Naive thymus-derived CD4-positive, alpha-beta T cell (primary cell): ENCODE measurements around the gene ELMO3. TPM values are rescaled to one million over a fixed set of nuclear protein-coding genes. Genes with fewer than 3 reads are reported as not detected.
A peak's percentile ranks its signal among the peaks of the same experiment; 100 is the strongest.

Source experiments
- ATAC-seq: fragments of 150-1000 bp; cut with Tn5 transposase; 2 replicates; pipeline ENCODE4 v1.10.0; 2021; ENCODE audit warnings: mild to moderate bottlenecking, moderate library complexity
- CTCF ChIA-PET: fragments of 350-600 bp; sonication (Branson Sonifier 250); formaldehyde crosslinking; loops from one replicate; lab custom pipeline; 2021; ENCODE audit warnings: antibody characterized with exemption; lab: Charles Lee
- POLR2A ChIA-PET: fragments of 350-600 bp; sonication (Branson Sonifier 250); formaldehyde crosslinking; loops from one replicate; lab custom pipeline; 2021; ENCODE audit warnings: antibody characterized with exemption, inconsistent platforms; lab: Charles Lee
- DNase-seq, 9 donors: peaks; one replicate each; pipeline versions ENCODE4 v3.0.0 to v3.0.0-alpha.2; 2020 to 2022; ENCODE audit warnings: mixed read lengths in 1 of 9
- H3K27ac ChIP-seq: one replicate; pipeline ENCODE4 v1.7.0; 2013; ENCODE audit warnings: mild to moderate bottlenecking, low read depth, low read length, moderate library complexity
- H3K27me3 ChIP-seq, 2 donors: one replicate each; pipeline ENCODE4 v1.7.0; 2013; ENCODE audit warnings: low read length in 2 of 2, mild to moderate bottlenecking in 2 of 2, moderate library complexity in 2 of 2; ENCODE audit not compliant: control insufficient read depth in 2 of 2, insufficient read depth in 2 of 2
- H3K36me3 ChIP-seq, 3 experiments: 1 replicate in 2 of 3; 2 replicates in 1 of 3; pipeline ENCODE4 v1.7.0; 2013; ENCODE audit warnings: low read length in 3 of 3, mild to moderate bottlenecking in 3 of 3, moderate library complexity in 1 of 3; ENCODE audit not compliant: insufficient read depth in 3 of 3, control insufficient read depth in 2 of 3
- H3K4me1 ChIP-seq, 2 donors: one replicate each; pipeline ENCODE4 v1.7.0; 2013; ENCODE audit warnings: low read length in 2 of 2, mild to moderate bottlenecking in 2 of 2, moderate library complexity in 1 of 2; ENCODE audit not compliant: control insufficient read depth in 2 of 2, insufficient read depth in 2 of 2
- H3K4me3 ChIP-seq: 2 replicates; pipeline ENCODE4 v1.7.0; 2013; ENCODE audit warnings: mild to moderate bottlenecking, low read length
- H3K9me3 ChIP-seq, 3 experiments: 1 replicate in 2 of 3; 2 replicates in 1 of 3; pipeline ENCODE4 v1.7.0; 2013; ENCODE audit warnings: low read length in 3 of 3; ENCODE audit not compliant: control insufficient read depth in 2 of 3
- H3K27ac Mint-ChIP-seq, 9 donors: one replicate each; pipeline ENCODE4 v1.8.0; 2020 to 2022; ENCODE audit warnings: mixed read lengths in 9 of 9, mild to moderate bottlenecking in 8 of 9, moderate library complexity in 5 of 9, inconsistent platforms in 2 of 9
- H3K27me3 Mint-ChIP-seq, 5 donors: one replicate each; pipeline ENCODE4 v1.8.0; 2021 to 2022; ENCODE audit warnings: mixed read lengths in 5 of 5, mild to moderate bottlenecking in 1 of 5
- H3K36me3 Mint-ChIP-seq, 5 donors: one replicate each; pipeline ENCODE4 v1.8.0; 2020 to 2022; ENCODE audit warnings: mixed read lengths in 5 of 5, mild to moderate bottlenecking in 3 of 5, inconsistent platforms in 1 of 5
- H3K4me1 Mint-ChIP-seq, 7 donors: one replicate each; pipeline ENCODE4 v1.8.0; 2020 to 2022; ENCODE audit warnings: mixed read lengths in 7 of 7, mild to moderate bottlenecking in 3 of 7, inconsistent platforms in 1 of 7
- H3K4me3 Mint-ChIP-seq, 10 donors: one replicate each; pipeline ENCODE4 v1.8.0; 2020 to 2022; ENCODE audit warnings: mild to moderate bottlenecking in 10 of 10, mixed read lengths in 10 of 10, moderate library complexity in 6 of 10, inconsistent platforms in 2 of 10
- H3K9me3 Mint-ChIP-seq, 11 donors: one replicate each; pipeline ENCODE4 v1.8.0; 2020 to 2022; ENCODE audit warnings: mixed read lengths in 11 of 11, mild to moderate bottlenecking in 4 of 11, inconsistent platforms in 1 of 11, moderate library complexity in 1 of 11
- intact Hi-C, 2 donors: fragments of 100-400 bp; cut with micrococcal nuclease; formaldehyde crosslinking; loops; one replicate each; pipeline ENCODE4 v1.15.1; 2023
- polyA plus RNA-seq, 2 donors: library from polyadenylated mRNA; unstranded; fragments of 300-500 nt; fragmentation: Illumina TruSeq; gene quantifications; one replicate each; pipeline ENCODE4 v1.2.3, GENCODE V29; 2021
- total RNA-seq, 6 experiments: library from RNA in 5 of 6; stranded (reverse) in 5 of 6; gene quantifications; 1 replicate in 5 of 6; 2 replicates in 1 of 6; pipeline ENCODE4 v1.2.3 and lab custom pipeline; 2021 to 2026

The ELMO3 gene
- total and polyA plus RNA-seq, 7 experiments from 2014 or later: 0.07 to 9.1 (median 5.6) TPM; not detected in 1

- ATAC-seq (peak; percentile 37), DNase-seq (peak in 1 of 9 donors; percentile 82)
- POLR2A ChIA-PET: interaction anchor here (1.0 to 2.4 kb wide), 3 partner anchors 8 to 234 kb away, joined by 3 to 7 read pairs (median 3); no protein-coding TSS in a partner anchor
These were observed 28.6 kb upstream of the ELMO3 start, which contains the start of gene NOL3 for GRCh38 chr16:67170168-67170948. Gene NOL3 (plus strand): TSS chr16:67170538.

GRCh38 chr16:67170949-67171649 lies 27.8 kb upstream of the ELMO3 start:
- Histone ChIP-seq H3K4me3 (no peak overlapping the region), H3K27me3 (peaks cover 7 to 35% of the 10 kb centered on the region in 2 donors), H3K27ac (no peak overlapping the region), H3K9me3 (no peaks in the 10 kb centered on the region), H3K36me3 (no peaks in the 10 kb centered on the region), H3K4me1 (peaks cover 24 to 25% of the 10 kb centered on the region in 2 donors)
- Mint-ChIP-seq H3K4me3 (peak overlapping the region in 7 of 10 donors; percentile 15 to 80 (median 41)), H3K27me3 (peaks cover 11 to 67% (median 62%) of the 10 kb centered on the region in 5 donors), H3K4me1 (peaks cover 10 to 81% (median 30%) of the 10 kb centered on the region in 7 donors), H3K36me3 (peaks cover 0 to 39% (median 0%) of the 10 kb centered on the region in 5 donors), H3K27ac (peak overlapping the region in 2 of 9 donors; percentile 35 to 90), H3K9me3 (peaks cover 0 to 1% (median 0%) of the 10 kb centered on the region in 11 donors)
- CTCF ChIA-PET: interaction anchor here (1.3 kb wide), 1 partner anchor 12 kb away, joined by 4 read pairs; the partner anchor contains the start of genes FBXL8 and TRADD
- POLR2A ChIA-PET: interaction anchor here (0.6 to 2.4 kb wide), 3 partner anchors 9 to 234 kb away, joined by 3 to 7 read pairs (median 3); no protein-coding TSS in a partner anchor
- no peak for ATAC-seq
- intact Hi-C loops: loop anchor here in 1 of 2 donors (1.0 kb wide), 1 partner anchor 10 kb away; no protein-coding TSS in a partner anchor
- no peak for DNase-seq

More at GRCh38 chr16:67170168-67170948, 28.6 kb upstream of the ELMO3 start, which contains the start of gene NOL3:
- Histone ChIP-seq H3K4me1 (peaks cover 25 to 29% of the 10 kb centered on the region in 2 donors), H3K4me3 (no peak within 1 kb of the TSS), H3K9me3 (no peaks in the 10 kb centered on the region), H3K36me3 (no peaks in the 10 kb centered on the region), H3K27ac (no peak within 1 kb of the TSS), H3K27me3 (peaks cover 9 to 35% of the 10 kb centered on the region in 2 donors)
- Mint-ChIP-seq H3K4me1 (peaks cover 10 to 75% (median 30%) of the 10 kb centered on the region in 7 donors), H3K27me3 (peaks cover 13 to 64% (median 62%) of the 10 kb centered on the region in 5 donors), H3K9me3 (no peaks in the 10 kb centered on the region), H3K4me3 (peak within 1 kb of the TSS; percentile 33 to 89 (median 60)), H3K36me3 (peaks cover 0 to 34% (median 0%) of the 10 kb centered on the region in 5 donors), H3K27ac (peak within 1 kb of the TSS in 2 of 9 donors; percentile 35 to 94)
- CTCF ChIA-PET: interaction anchor here (0.7 to 1.3 kb wide), 3 partner anchors 11 to 18 kb away, joined by 3 to 5 read pairs (median 4); partner anchors contain the start of genes FBXL8 and TRADD
- intact Hi-C loops: loop anchor here in 1 of 2 donors (1.0 kb wide), 1 partner anchor 9 kb away; no protein-coding TSS in a partner anchor

DNA sequence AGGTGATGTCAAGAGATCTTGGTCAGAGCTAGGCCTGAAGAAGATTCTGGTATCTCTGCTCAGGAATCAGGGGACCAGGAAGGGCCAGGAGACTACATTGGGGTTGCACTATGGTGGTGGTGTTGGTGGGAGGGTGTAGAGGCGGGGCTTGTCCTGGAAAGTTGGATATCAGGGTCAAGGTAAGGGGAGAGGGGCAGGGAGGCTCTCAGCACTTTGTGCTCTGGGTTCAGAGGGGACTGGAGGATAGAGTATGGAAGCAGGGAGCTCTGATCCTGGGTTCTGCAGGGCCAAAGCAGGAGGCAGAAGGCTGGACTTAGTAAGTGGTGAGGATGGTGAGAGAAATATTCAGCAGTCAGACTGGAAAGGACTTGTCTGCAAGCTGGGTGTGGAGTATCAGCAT lies 25.6 kb upstream of the ELMO3 start:
- peak overlapping the region; percentile 61 for H3K4me3 ChIP-seq
- H3K27ac ChIP-seq: no peak overlapping the region
- ChIA-PET POLR2A (interaction anchor here (1.0 to 2.0 kb wide), 3 partner anchors 12 to 14 kb away, joined by 4 to 5 read pairs (median 4); no protein-coding TSS in a partner anchor), CTCF (interaction anchor here (0.6 to 1.4 kb wide), 3 partner anchors 11 to 142 kb away, joined by 3 to 5 read pairs (median 5); no protein-coding TSS in a partner anchor)
- Mint-ChIP-seq H3K27ac (peak overlapping the region in 3 of 9 donors; percentile 15 to 89 (median 72)), H3K4me1 (peaks cover 10 to 73% (median 30%) of the 10 kb centered on the region in 7 donors), H3K4me3 (peak overlapping the region; percentile 70 to 94 (median 86)), H3K9me3 (peaks cover 0 to 1% (median 0%) of the 10 kb centered on the region in 11 donors), H3K27me3 (peaks cover 0 to 61% (median 56%) of the 10 kb centered on the region in 5 donors), H3K36me3 (peaks cover 0 to 34% (median 0%) of the 10 kb centered on the region in 5 donors)
- H3K4me1 ChIP-seq: peaks cover 24 to 29% of the 10 kb centered on the region in 2 donors
- DNase-seq: no peak
- no peaks in the 10 kb centered on the region for H3K36me3 ChIP-seq
- H3K9me3 ChIP-seq: no peaks in the 10 kb centered on the region
- intact Hi-C loops: no loop called here
- ATAC-seq: no peak
- H3K27me3 ChIP-seq: peaks cover 7 to 28% of the 10 kb centered on the region in 2 donors

DNA sequence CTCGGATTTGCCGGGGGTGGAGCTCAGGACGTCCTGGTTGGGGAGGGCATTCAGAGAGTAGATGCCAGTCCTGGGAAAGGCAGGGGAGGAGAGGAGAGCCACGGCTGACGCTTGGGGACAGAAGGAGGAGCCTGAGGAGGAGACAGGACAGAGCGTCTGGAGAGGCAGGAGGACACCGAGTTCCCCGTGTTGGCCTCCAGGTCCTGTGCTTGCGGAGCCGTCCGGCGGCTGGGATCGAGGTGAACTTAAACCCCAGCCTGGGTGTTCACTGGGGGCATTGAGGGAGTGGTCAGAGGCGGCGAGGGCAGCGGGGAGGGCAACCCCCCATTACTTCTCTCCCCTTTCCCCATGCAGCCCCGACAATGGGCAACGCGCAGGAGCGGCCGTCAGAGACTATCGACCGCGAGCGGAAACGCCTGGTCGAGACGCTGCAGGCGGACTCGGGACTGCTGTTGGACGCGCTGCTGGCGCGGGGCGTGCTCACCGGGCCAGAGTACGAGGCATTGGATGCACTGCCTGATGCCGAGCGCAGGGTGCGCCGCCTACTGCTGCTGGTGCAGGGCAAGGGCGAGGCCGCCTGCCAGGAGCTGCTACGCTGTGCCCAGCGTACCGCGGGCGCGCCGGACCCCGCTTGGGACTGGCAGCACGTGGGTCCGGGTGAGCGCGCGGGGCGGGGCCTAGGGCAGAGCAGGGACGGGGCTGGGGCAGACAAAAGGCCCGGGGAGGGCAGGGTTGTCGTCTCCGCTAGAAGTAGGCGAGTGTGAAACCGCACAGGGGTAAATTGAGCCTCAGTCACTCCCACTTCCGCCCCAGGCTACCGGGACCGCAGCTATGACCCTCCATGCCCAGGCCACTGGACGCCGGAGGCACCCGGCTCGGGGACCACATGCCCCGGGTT lies 24.9 kb upstream of the ELMO3 start:
- ATAC-seq (peak; percentile 87), DNase-seq (peak in 7 of 9 donors; percentile 42 to 78 (median 47))
- intact Hi-C loops: loop anchor here (1.0 kb wide), 2 partner anchors 9 to 13 kb away; partner anchors contain the start of gene MATCAP1 (in 2 of the 2)

GRCh38 chr16:67174706-67175231 lies 24.2 kb upstream of the ELMO3 start:
- H3K4me1 ChIP-seq: peaks cover 18 to 27% of the 10 kb centered on the region in 2 donors
- ChIA-PET CTCF (interaction anchor here (1.5 kb wide), 1 partner anchor 155 kb away, joined by 4 read pairs; no protein-coding TSS in a partner anchor), POLR2A (interaction anchor here (0.5 to 4.1 kb wide), 5 partner anchors 10 to 945 kb away, joined by 3 to 31 read pairs (median 3); partner anchors contain the start of genes FBXL8, HSF4 and TRADD)
- ATAC-seq (no peak), DNase-seq (no peak)
- no peak overlapping the region for H3K27ac ChIP-seq
- intact Hi-C loops: loop anchor here (1.0 kb wide), 2 partner anchors 9 to 13 kb away; partner anchors contain the start of gene MATCAP1 (in 2 of the 2)
- Mint-ChIP-seq H3K4me1 (peaks cover 15 to 72% (median 34%) of the 10 kb centered on the region in 7 donors), H3K27me3 (peaks cover 0 to 57% (median 54%) of the 10 kb centered on the region in 5 donors), H3K4me3 (peak overlapping the region in 5 of 10 donors; percentile 46 to 94 (median 79)), H3K27ac (no peak overlapping the region), H3K36me3 (peaks cover 0 to 33% (median 0%) of the 10 kb centered on the region in 5 donors), H3K9me3 (peaks cover 0 to 1% (median 0%) of the 10 kb centered on the region in 11 donors)
- H3K27me3 ChIP-seq: peaks cover 2 to 15% of the 10 kb centered on the region in 2 donors
- H3K4me3 ChIP-seq: peak overlapping the region; percentile 61
- no peaks in the 10 kb centered on the region for H3K9me3 ChIP-seq
- H3K36me3 ChIP-seq: no peaks in the 10 kb centered on the region

More for the DNA sequence above, 24.9 kb upstream of the ELMO3 start:
- peak overlapping the region in 2 of 9 donors; percentile 72 to 89 for H3K27ac Mint-ChIP-seq
- CTCF ChIA-PET: interaction anchor here (1.1 to 1.5 kb wide), 3 partner anchors 12 to 155 kb away, joined by 4 to 5 read pairs (median 5); no protein-coding TSS in a partner anchor
- POLR2A ChIA-PET: interaction anchor here (1.0 to 4.1 kb wide), 6 partner anchors 11 to 227 kb away, joined by 3 to 31 read pairs (median 4); partner anchors contain the start of genes FBXL8 and TRADD
- Histone ChIP-seq H3K4me1 (peaks cover 24 to 29% of the 10 kb centered on the region in 2 donors), H3K9me3 (no peaks in the 10 kb centered on the region), H3K4me3 (peak overlapping the region; percentile 61), H3K27ac (no peak overlapping the region), H3K27me3 (peaks cover 7 to 22% of the 10 kb centered on the region in 2 donors), H3K36me3 (no peaks in the 10 kb centered on the region)
- H3K4me3 Mint-ChIP-seq: peak overlapping the region; percentile 70 to 94 (median 86)
- peaks cover 0 to 1% (median 0%) of the 10 kb centered on the region in 11 donors for H3K9me3 Mint-ChIP-seq
- peaks cover 0 to 60% (median 57%) of the 10 kb centered on the region in 5 donors for H3K27me3 Mint-ChIP-seq
- peaks cover 0 to 33% (median 0%) of the 10 kb centered on the region in 5 donors for H3K36me3 Mint-ChIP-seq
- peaks cover 15 to 72% (median 36%) of the 10 kb centered on the region in 7 donors for H3K4me1 Mint-ChIP-seq
